Osteoblast (primary cell): ENCODE data around the gene TUSC2. TPM values are rescaled to one million over a fixed set of nuclear protein-coding genes. Genes with fewer than 3 reads are reported as not detected.
A peak's percentile ranks its signal among the peaks of the same experiment; 100 is the strongest.

Source experiments
- DNase-seq: peaks from one replicate; pipeline ENCODE4 v3.0.0; 2011; ENCODE audit warnings: low spot score, mixed read lengths; ENCODE audit not compliant: insufficient read length; ENCODE audit errors: missing footprints
- H2AFZ ChIP-seq: 2 replicates; pipeline ENCODE4 v1.6.0; 2011; ENCODE audit warnings: mild to moderate bottlenecking, low read length
- H3K27ac ChIP-seq: 2 replicates; pipeline ENCODE4 v1.5.1; 2011; ENCODE audit warnings: mild to moderate bottlenecking, low read depth, low read length, moderate library complexity
- H3K27me3 ChIP-seq: 2 replicates; pipeline ENCODE4 v1.6.0; 2012; ENCODE audit warnings: mild to moderate bottlenecking, control low read depth, inconsistent platforms, low read length, moderate library complexity; ENCODE audit not compliant: insufficient read depth
- H3K36me3 ChIP-seq: 2 replicates; pipeline ENCODE4 v1.5.1; 2011; ENCODE audit warnings: mild to moderate bottlenecking, low read length, control low read depth, moderate library complexity; ENCODE audit not compliant: insufficient read depth
- H3K4me1 ChIP-seq: 2 replicates; pipeline ENCODE4 v1.5.1; 2011; ENCODE audit warnings: mild to moderate bottlenecking, low read length, control low read depth, moderate library complexity; ENCODE audit not compliant: insufficient read depth
- H3K4me2 ChIP-seq: 2 replicates; pipeline ENCODE4 v1.6.0; 2011; ENCODE audit warnings: mild to moderate bottlenecking, low read length; ENCODE audit not compliant: insufficient read depth
- H3K4me3 ChIP-seq: fragments of 200-600 bp; sonication (generic); 3 replicates; pipeline ENCODE4 v1.5.1; 2012; ENCODE audit warnings: mild to moderate bottlenecking, low read length, inconsistent platforms; ENCODE audit not compliant: insufficient read depth
- H3K79me2 ChIP-seq: 2 replicates; pipeline ENCODE4 v1.6.0; 2012; ENCODE audit warnings: mild to moderate bottlenecking, low read length, control low read depth, inconsistent platforms; ENCODE audit not compliant: insufficient read depth
- H3K9me3 ChIP-seq: 2 replicates; pipeline ENCODE4 v1.5.1; 2011; ENCODE audit warnings: low read depth, low read length, control low read depth
- H4K20me1 ChIP-seq: 2 replicates; pipeline ENCODE4 v1.6.0; 2012; ENCODE audit warnings: mild to moderate bottlenecking, low read length, control low read depth; ENCODE audit not compliant: insufficient read depth
- total RNA-seq: library from RNA; depleted of rRNA; stranded (reverse); fragments of >200 nt; gene quantifications from 2 replicates; pipeline ENCODE4 v1.2.3, GENCODE V29; 2012
- TF ChIP-seq, protein P1 (sequence below): IDR thresholded peaks from 2 replicates; pipeline ENCODE4 v1.5.1; 2011; ENCODE audit warnings: mild to moderate bottlenecking, low read depth, low read length, moderate library complexity; ENCODE audit errors: extremely low read depth

TUSC2 gene
- total RNA-seq, 1 donor = 16.6 TPM

GRCh38 chr3:50300681-50301254 is 27.3 kb downstream of the TUSC2 start:
- TF ChIP-seq, protein P1, sequence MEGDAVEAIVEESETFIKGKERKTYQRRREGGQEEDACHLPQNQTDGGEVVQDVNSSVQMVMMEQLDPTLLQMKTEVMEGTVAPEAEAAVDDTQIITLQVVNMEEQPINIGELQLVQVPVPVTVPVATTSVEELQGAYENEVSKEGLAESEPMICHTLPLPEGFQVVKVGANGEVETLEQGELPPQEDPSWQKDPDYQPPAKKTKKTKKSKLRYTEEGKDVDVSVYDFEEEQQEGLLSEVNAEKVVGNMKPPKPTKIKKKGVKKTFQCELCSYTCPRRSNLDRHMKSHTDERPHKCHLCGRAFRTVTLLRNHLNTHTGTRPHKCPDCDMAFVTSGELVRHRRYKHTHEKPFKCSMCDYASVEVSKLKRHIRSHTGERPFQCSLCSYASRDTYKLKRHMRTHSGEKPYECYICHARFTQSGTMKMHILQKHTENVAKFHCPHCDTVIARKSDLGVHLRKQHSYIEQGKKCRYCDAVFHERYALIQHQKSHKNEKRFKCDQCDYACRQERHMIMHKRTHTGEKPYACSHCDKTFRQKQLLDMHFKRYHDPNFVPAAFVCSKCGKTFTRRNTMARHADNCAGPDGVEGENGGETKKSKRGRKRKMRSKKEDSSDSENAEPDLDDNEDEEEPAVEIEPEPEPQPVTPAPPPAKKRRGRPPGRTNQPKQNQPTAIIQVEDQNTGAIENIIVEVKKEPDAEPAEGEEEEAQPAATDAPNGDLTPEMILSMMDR = no peak
- DNase-seq = no peak
- Histone ChIP-seq H3K4me3 (peak overlapping the region; percentile 78), H3K4me2 (peak overlapping the region; percentile 85), H3K9me3 (no peaks in the 10 kb centered on the region), H2AFZ (no peak overlapping the region), H4K20me1 (no peaks in the 10 kb centered on the region), H3K27me3 (no peaks in the 10 kb centered on the region), H3K79me2 (peaks cover 12% of the 10 kb centered on the region), H3K27ac (peak overlapping the region; percentile 85), H3K4me1 (peaks cover 21% of the 10 kb centered on the region), H3K36me3 (no peaks in the 10 kb centered on the region)

DNA sequence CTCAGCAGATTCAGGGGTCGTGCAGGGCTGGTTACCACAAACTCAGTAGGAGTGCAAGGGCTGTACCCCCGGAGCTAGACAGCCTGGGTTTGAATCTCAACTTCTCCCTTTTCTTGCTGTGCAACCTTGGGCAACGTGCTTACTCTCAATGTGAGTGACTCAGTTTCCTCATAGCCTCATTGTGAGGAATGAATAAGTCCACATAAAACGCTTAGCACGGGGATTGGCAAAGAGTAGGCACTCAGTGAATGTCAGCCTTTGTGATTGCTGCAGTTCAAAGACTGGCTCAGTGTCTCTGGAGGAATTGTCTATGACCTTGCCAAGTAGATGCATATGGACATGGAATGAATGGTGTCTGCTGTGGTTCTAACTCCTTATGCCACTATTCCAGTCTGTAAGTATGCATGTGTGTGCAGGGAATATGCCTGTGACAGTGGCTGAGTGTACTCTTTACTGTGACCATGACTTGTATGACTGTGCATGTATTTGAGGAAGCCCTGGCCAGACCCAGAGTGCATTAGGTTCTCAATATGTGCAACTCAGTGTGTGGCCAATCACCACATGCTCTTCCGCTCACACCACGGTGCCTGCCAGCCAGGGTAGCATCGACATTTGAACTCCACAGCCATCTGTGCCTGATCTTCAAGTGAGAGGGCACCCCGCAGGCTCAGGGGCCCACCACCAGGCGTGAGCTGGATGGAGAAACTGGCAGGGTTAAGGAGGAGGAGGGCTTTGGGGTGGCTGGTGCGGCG is 27.9 kb downstream of the TUSC2 start:
- no peaks in the 10 kb centered on the region for H3K27me3 ChIP-seq
- DNase-seq = peak; percentile 89
- TF ChIP-seq, protein P1 = no peak

DNA sequence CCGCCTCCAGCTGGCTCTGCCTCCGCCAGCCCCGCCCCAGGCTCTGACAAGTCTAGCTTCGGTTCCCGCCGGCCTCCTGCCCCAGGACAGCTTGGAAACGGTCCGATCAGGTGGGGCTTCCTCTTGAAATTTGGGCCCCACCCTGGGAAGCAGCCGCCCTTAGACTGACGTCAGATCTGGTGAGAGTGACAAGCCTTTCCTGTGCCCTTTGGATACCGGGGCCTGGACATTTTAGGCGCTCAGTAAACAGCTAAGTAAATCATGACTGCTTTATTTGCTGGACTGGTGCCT is 28.4 kb downstream of the TUSC2 start:
- TF ChIP-seq, protein P1 = no peak
- H3K4me3 ChIP-seq = peak overlapping the region; percentile 78
- no peaks in the 10 kb centered on the region for H3K36me3 ChIP-seq

More for the DNA sequence above, 27.9 kb downstream of the TUSC2 start:
- Histone ChIP-seq H3K4me2 (peak overlapping the region; percentile 85), H3K27ac (peak overlapping the region; percentile 85), H3K9me3 (no peaks in the 10 kb centered on the region), H3K4me3 (peak overlapping the region; percentile 78), H4K20me1 (no peaks in the 10 kb centered on the region), H3K4me1 (peaks cover 21% of the 10 kb centered on the region), H3K79me2 (peaks cover 12% of the 10 kb centered on the region), H3K36me3 (no peaks in the 10 kb centered on the region), H2AFZ (peak overlapping the region; percentile 85)

GRCh38 chr3:50298836-50299637 is 29.0 kb downstream of the TUSC2 start, which contains the start of the genes HYAL3 and NAA80:
HYAL3 (minus strand) TSS chr3:50299405; CDS start chr3:50295602, 3,803 bp downstream.
NAA80 (minus strand) TSS chr3:50299405; CDS start chr3:50297463, 1,942 bp downstream.
- H4K20me1 ChIP-seq = no peaks in the 10 kb centered on the region
- H2AFZ ChIP-seq = peak within 1 kb of the TSS; percentile 98
- H3K79me2 ChIP-seq = peaks cover 12% of the 10 kb centered on the region
- H3K27me3 ChIP-seq = no peaks in the 10 kb centered on the region
- no peaks in the 10 kb centered on the region for H3K9me3 ChIP-seq
- H3K27ac ChIP-seq = peak within 1 kb of the TSS; percentile 85
- peaks cover 21% of the 10 kb centered on the region for H3K4me1 ChIP-seq
- peak within 1 kb of the TSS; percentile 86 for H3K4me2 ChIP-seq
- TF ChIP-seq, protein P1 = no peak
- no peaks in the 10 kb centered on the region for H3K36me3 ChIP-seq
- H3K4me3 ChIP-seq = peak within 1 kb of the TSS; percentile 78
- DNase-seq = peak; percentile 100

More for the DNA sequence above, 28.4 kb downstream of the TUSC2 start:
- no peaks in the 10 kb centered on the region for H3K27me3 ChIP-seq
- peak overlapping the region; percentile 85 for H2AFZ ChIP-seq
- H3K9me3 ChIP-seq = no peaks in the 10 kb centered on the region
- H3K4me2 ChIP-seq = peak overlapping the region; percentile 85
- H3K27ac ChIP-seq = peak overlapping the region; percentile 85
- H3K4me1 ChIP-seq = peaks cover 21% of the 10 kb centered on the region
- H4K20me1 ChIP-seq = no peaks in the 10 kb centered on the region
- DNase-seq = no peak
- H3K79me2 ChIP-seq = peaks cover 12% of the 10 kb centered on the region
